Measurements from ENCODE around the gene CELSR3.

DNA sequence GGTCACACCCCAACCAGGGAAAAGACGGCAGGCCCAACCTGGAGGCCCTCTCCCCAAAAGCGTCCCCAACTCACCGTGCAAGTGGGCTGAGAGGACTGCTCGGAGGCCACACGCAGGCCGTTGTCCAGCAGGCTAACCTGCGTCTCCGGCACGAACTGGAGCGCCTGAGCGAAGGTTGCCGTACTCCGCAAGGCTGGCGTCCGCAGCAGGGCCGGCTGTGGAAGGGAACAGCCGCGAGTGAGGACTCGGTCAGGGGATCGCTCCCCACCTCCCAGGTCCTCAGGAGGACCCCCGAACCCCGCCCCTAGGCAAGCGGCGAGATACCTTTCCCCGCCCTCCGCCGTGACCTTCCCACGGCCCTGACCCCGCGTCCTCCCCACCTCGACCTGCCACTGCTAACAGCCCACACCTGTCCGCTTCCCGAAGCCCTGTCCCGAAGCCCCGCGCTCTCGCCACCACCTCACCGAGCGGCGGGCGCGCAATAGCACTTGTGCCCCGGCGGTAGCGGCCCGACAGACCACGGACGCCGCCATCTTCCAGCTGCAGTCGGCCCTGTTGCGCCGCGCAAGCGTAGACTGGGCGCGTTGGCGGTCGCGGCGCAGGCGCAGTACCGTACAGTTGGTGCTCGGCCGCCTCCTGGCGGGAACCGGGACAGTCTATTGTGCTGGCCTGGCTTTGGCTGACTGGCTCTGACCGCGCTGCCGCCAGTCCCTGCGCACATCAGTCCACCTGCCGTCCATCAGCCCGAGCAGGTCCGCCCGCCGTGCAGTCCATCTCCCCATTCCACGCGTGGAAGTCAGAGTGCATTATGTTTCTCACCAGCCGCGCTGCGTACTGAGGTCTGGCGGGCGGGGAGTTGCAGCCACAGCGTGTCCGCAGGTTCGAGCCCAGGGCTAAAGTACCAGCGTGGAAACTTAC lies 53.3 kb downstream of the CELSR3 start, which contains the start of gene UQCRC1:
- TF ChIP-seq, protein P1, sequence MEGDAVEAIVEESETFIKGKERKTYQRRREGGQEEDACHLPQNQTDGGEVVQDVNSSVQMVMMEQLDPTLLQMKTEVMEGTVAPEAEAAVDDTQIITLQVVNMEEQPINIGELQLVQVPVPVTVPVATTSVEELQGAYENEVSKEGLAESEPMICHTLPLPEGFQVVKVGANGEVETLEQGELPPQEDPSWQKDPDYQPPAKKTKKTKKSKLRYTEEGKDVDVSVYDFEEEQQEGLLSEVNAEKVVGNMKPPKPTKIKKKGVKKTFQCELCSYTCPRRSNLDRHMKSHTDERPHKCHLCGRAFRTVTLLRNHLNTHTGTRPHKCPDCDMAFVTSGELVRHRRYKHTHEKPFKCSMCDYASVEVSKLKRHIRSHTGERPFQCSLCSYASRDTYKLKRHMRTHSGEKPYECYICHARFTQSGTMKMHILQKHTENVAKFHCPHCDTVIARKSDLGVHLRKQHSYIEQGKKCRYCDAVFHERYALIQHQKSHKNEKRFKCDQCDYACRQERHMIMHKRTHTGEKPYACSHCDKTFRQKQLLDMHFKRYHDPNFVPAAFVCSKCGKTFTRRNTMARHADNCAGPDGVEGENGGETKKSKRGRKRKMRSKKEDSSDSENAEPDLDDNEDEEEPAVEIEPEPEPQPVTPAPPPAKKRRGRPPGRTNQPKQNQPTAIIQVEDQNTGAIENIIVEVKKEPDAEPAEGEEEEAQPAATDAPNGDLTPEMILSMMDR (IDR thresholded peaks at IDR 0.05; ENCODE audit: insufficient read depth, low read length), result peak; percentile 39
- TF ChIP-seq, protein P2, sequence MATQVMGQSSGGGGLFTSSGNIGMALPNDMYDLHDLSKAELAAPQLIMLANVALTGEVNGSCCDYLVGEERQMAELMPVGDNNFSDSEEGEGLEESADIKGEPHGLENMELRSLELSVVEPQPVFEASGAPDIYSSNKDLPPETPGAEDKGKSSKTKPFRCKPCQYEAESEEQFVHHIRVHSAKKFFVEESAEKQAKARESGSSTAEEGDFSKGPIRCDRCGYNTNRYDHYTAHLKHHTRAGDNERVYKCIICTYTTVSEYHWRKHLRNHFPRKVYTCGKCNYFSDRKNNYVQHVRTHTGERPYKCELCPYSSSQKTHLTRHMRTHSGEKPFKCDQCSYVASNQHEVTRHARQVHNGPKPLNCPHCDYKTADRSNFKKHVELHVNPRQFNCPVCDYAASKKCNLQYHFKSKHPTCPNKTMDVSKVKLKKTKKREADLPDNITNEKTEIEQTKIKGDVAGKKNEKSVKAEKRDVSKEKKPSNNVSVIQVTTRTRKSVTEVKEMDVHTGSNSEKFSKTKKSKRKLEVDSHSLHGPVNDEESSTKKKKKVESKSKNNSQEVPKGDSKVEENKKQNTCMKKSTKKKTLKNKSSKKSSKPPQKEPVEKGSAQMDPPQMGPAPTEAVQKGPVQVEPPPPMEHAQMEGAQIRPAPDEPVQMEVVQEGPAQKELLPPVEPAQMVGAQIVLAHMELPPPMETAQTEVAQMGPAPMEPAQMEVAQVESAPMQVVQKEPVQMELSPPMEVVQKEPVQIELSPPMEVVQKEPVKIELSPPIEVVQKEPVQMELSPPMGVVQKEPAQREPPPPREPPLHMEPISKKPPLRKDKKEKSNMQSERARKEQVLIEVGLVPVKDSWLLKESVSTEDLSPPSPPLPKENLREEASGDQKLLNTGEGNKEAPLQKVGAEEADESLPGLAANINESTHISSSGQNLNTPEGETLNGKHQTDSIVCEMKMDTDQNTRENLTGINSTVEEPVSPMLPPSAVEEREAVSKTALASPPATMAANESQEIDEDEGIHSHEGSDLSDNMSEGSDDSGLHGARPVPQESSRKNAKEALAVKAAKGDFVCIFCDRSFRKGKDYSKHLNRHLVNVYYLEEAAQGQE (IDR thresholded peaks at IDR 0.05; ENCODE audit: insufficient replicate concordance, low read depth), result peak; percentile 38
- TF ChIP-seq POLR2AphosphoS5 (IDR thresholded peaks at IDR 0.05; ENCODE audit: low read depth), result peak; percentile 97

All from HL-60 (cell line).